Activated T-cell treated with anti-CD3 and anti-CD28 coated beads, Interleukin-2, amount 50 U/mL, for 24 hours (primary cell): Measurements from ENCODE around the gene SNRPA.
"Not testable (repeated sequence)": the region's sequence is repeated elsewhere in the genome, so short reads cannot be mapped to it uniquely, and the experiment has no call there.

Experiments
- DNase-seq: peaks from one replicate; pipeline ENCODE4 v3.0.0-alpha.2; 2020
- H3K27ac Mint-ChIP-seq: 2 replicates; pipeline ENCODE4 v1.8.0; 2020; ENCODE audit warnings: mild to moderate bottlenecking, mixed read lengths
- H3K27me3 Mint-ChIP-seq: 2 replicates; pipeline ENCODE4 v1.8.0; 2020; ENCODE audit warnings: mixed read lengths
- H3K36me3 Mint-ChIP-seq: 2 replicates; pipeline ENCODE4 v1.8.0; 2020; ENCODE audit warnings: low read depth, mixed read lengths
- H3K4me1 Mint-ChIP-seq: 2 replicates; pipeline ENCODE4 v1.8.0; 2020; ENCODE audit warnings: low read depth, mixed read lengths
- H3K4me3 Mint-ChIP-seq: 2 replicates; pipeline ENCODE4 v1.8.0; 2020; ENCODE audit warnings: mild to moderate bottlenecking, moderate library complexity, mixed read lengths
- H3K9me3 Mint-ChIP-seq: 2 replicates; pipeline ENCODE4 v1.8.0; 2020; ENCODE audit warnings: mixed read lengths

Gene SNRPA

DNA sequence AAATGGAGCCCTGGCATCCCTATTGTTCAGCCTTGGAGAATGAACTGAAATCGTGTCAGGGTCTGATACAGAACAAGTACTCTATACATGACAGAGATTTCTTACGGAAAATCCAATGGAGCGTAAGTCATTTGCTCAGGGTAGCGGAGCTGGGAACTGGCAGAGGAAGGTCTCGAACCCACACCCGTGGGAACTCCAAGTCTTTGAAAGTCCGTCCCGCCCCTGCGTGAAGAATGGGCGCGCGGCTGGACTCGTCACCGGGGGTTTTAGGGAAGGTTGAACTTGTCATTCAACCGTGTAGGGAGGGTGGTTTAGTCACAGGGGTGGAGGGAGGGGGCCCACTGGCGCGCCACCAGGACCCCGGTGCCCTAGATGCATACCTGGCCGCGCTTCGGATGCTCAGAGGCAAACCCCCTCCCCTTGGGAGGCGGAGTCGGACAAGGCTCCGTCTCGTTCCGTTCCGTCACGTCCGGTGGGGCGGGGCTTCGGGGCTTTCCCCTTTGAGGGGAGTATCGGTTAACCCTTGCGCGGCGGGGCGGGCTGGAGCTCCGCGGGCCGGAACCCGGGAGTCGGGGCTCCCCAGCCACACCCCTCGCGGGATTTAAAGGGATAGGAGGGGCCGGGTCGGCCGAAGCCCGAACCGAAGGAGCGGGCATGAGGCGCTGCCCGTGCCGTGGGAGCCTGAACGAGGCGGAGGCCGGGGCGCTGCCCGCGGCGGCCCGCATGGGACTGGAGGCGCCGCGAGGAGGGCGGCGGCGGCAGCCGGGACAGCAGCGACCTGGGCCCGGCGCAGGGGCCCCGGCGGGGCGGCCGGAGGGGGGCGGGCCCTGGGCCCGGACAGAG is 34.3 kb upstream of the SNRPA start, which contains the start of the genes COQ8B and ITPKC:
COQ8B (minus strand) TSS at position 405 of the 843 bp plus-strand sequence. CDS start 2,254 bp downstream, outside the sequence.
ITPKC (plus strand) TSS at position 631 of the 843 bp plus-strand sequence; CDS start at position 655, 24 bp downstream.
- H3K36me3 Mint-ChIP-seq: peaks cover 25% of the 10 kb centered on the region
- H3K27ac Mint-ChIP-seq: peak within 1 kb of the TSS; percentile 99
- DNase-seq: peak; percentile 100
- no peaks in the 10 kb centered on the region for H3K9me3 Mint-ChIP-seq
- peaks cover 71% of the 10 kb centered on the region for H3K4me1 Mint-ChIP-seq
- no peaks in the 10 kb centered on the region for H3K27me3 Mint-ChIP-seq
- peak within 1 kb of the TSS; percentile 90 for H3K4me3 Mint-ChIP-seq

- H3K4me3 Mint-ChIP-seq: peak overlapping the region; percentile 83
- peaks cover 77% of the 10 kb centered on the region for H3K4me1 Mint-ChIP-seq
- H3K9me3 Mint-ChIP-seq: no peaks in the 10 kb centered on the region
- peaks cover 30% of the 10 kb centered on the region for H3K36me3 Mint-ChIP-seq
- H3K27me3 Mint-ChIP-seq: no peaks in the 10 kb centered on the region
- H3K27ac Mint-ChIP-seq: peak overlapping the region; percentile 79
- no peak for DNase-seq
These were observed 33.6 kb upstream of the SNRPA start for GRCh38 chr19:40717325-40717879.

DNA sequence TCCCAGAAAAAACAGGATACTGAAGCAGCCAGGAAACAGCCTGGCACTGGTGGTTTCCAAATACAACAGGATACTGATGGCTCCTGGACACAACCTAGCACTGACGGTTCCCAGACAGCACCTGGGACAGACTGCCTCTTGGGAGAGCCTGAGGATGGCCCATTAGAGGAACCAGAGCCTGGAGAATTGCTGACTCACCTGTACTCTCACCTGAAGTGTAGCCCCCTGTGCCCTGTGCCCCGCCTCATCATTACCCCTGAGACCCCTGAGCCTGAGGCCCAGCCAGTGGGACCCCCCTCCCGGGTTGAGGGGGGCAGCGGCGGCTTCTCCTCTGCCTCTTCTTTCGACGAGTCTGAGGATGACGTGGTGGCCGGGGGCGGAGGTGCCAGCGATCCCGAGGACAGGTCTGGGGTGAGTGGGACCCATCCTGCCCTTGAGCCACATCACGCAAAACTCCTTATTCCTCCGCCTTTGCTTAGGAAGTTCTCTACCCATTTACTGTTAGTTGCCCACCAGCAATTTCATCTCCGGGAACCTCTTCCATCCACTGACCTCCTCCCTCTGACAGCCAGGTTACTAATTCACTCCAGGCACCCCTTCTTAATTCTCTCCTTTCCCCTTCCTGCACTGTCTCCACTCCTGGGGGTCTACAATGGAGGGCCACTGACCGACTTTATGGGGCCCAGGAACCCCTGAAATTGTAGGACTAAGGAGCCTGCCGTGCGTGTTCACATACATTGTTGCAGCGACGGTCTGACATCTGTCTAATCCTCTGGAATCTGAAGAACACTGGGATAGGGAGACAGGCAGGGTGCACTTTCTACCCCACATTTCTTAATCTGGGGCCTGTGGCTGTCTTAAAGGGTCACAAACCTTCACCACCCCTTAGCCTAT is 32.9 kb upstream of the SNRPA start:
- no peak for DNase-seq
- peaks cover 30% of the 10 kb centered on the region for H3K36me3 Mint-ChIP-seq
- no peaks in the 10 kb centered on the region for H3K9me3 Mint-ChIP-seq
- peaks cover 77% of the 10 kb centered on the region for H3K4me1 Mint-ChIP-seq
- peak overlapping the region; percentile 83 for H3K4me3 Mint-ChIP-seq
- peak overlapping the region; percentile 81 for H3K27ac Mint-ChIP-seq
- H3K27me3 Mint-ChIP-seq: no peaks in the 10 kb centered on the region

DNA sequence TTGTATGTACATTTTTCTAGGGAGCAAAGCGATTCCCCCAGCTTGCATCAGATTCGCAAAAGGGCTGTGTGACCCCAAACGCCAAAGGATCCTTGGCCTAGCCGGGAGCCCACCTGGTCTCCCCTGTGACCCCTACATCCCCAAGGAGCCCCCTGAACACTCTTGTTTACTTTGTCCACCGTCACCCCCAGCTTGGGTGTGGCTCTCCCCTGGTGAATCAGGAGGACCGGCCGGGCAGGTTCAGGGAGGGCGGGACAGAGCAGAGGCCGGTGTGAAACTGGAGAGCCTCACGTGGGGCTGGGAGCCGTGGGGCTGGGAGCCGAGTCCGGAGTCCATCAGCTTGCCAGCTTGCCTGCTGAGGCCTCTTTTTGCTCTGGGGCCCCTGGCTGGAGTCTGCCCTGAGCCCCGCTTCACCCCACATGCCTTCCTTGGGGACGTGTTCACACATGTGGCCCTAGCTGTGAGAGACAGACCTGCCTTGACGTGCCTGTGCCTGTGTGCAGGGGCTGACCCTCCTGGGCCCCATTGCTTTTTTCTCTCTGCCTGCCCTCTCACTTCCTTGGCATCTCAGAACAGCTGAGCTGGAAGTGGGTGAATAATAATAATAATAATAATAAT is 32.1 kb upstream of the SNRPA start:
- Mint-ChIP-seq H3K4me3 (peak overlapping the region; percentile 83), H3K4me1 (peaks cover 77% of the 10 kb centered on the region), H3K27me3 (no peaks in the 10 kb centered on the region), H3K9me3 (no peaks in the 10 kb centered on the region), H3K27ac (peak overlapping the region; percentile 81), H3K36me3 (peaks cover 34% of the 10 kb centered on the region)
- peak; percentile 39 for DNase-seq

GRCh38 chr19:40719414-40719894 is 31.5 kb upstream of the SNRPA start:
- H3K27ac Mint-ChIP-seq: no peak overlapping the region
- no peak for DNase-seq
- no peaks in the 10 kb centered on the region for H3K9me3 Mint-ChIP-seq
- H3K4me1 Mint-ChIP-seq: peaks cover 77% of the 10 kb centered on the region
- no peaks in the 10 kb centered on the region for H3K27me3 Mint-ChIP-seq
- peaks cover 37% of the 10 kb centered on the region for H3K36me3 Mint-ChIP-seq
- peak overlapping the region; percentile 83 for H3K4me3 Mint-ChIP-seq

- H3K4me3 Mint-ChIP-seq: peak overlapping the region; percentile 83
- no peaks in the 10 kb centered on the region for H3K9me3 Mint-ChIP-seq
- no peak overlapping the region for H3K27ac Mint-ChIP-seq
- H3K4me1 Mint-ChIP-seq: peaks cover 72% of the 10 kb centered on the region
- H3K36me3 Mint-ChIP-seq: peaks cover 50% of the 10 kb centered on the region
- no peak for DNase-seq
- H3K27me3 Mint-ChIP-seq: no peaks in the 10 kb centered on the region
These were observed 29.9 kb upstream of the SNRPA start for GRCh38 chr19:40721140-40721486.

- no peak overlapping the region for H3K4me3 Mint-ChIP-seq
- DNase-seq: no peak
- no peaks in the 10 kb centered on the region for H3K27me3 Mint-ChIP-seq
- no peaks in the 10 kb centered on the region for H3K9me3 Mint-ChIP-seq
- peaks cover 67% of the 10 kb centered on the region for H3K4me1 Mint-ChIP-seq
- H3K36me3 Mint-ChIP-seq: peaks cover 54% of the 10 kb centered on the region
- H3K27ac Mint-ChIP-seq: no peak overlapping the region
These were observed 28.9 kb upstream of the SNRPA start for GRCh38 chr19:40721936-40722661.

- H3K36me3 Mint-ChIP-seq: peaks cover 65% of the 10 kb centered on the region
- peak overlapping the region; percentile 79 for H3K27ac Mint-ChIP-seq
- no peaks in the 10 kb centered on the region for H3K27me3 Mint-ChIP-seq
- no peak for DNase-seq
- H3K4me1 Mint-ChIP-seq: peaks cover 56% of the 10 kb centered on the region
- no peak overlapping the region for H3K4me3 Mint-ChIP-seq
- no peaks in the 10 kb centered on the region for H3K9me3 Mint-ChIP-seq
These were observed 27.2 kb upstream of the SNRPA start for GRCh38 chr19:40723661-40724254.

- Mint-ChIP-seq H3K4me1 (peaks cover 52% of the 10 kb centered on the region), H3K27ac (peak overlapping the region; percentile 79), H3K4me3 (no peak overlapping the region), H3K36me3 (peaks cover 69% of the 10 kb centered on the region), H3K9me3 (no peaks in the 10 kb centered on the region), H3K27me3 (no peaks in the 10 kb centered on the region)
- no peak for DNase-seq
These were observed 26.7 kb upstream of the SNRPA start for GRCh38 chr19:40724315-40724714.

GRCh38 chr19:40724855-40725254 is 26.1 kb upstream of the SNRPA start:
- Mint-ChIP-seq H3K4me3 (no peak overlapping the region), H3K36me3 (peaks cover 71% of the 10 kb centered on the region), H3K4me1 (peaks cover 47% of the 10 kb centered on the region), H3K27ac (peak overlapping the region; percentile 79), H3K27me3 (no peaks in the 10 kb centered on the region), H3K9me3 (no peaks in the 10 kb centered on the region)
- DNase-seq: no peak

- Mint-ChIP-seq H3K27ac (no peak overlapping the region), H3K36me3 (peaks cover 76% of the 10 kb centered on the region), H3K27me3 (no peaks in the 10 kb centered on the region), H3K9me3 (no peaks in the 10 kb centered on the region), H3K4me3 (no peak overlapping the region), H3K4me1 (peaks cover 33% of the 10 kb centered on the region)
- DNase-seq: no peak
These were observed 24.7 kb upstream of the SNRPA start for GRCh38 chr19:40726279-40726678.

GRCh38 chr19:40730065-40730464 is 20.9 kb upstream of the SNRPA start:
- H3K4me3 Mint-ChIP-seq, H3K27me3 Mint-ChIP-seq, H3K27ac Mint-ChIP-seq, H3K4me1 Mint-ChIP-seq, H3K9me3 Mint-ChIP-seq, DNase-seq: not testable (repeated sequence)
- peaks cover 83% of the 10 kb centered on the region for H3K36me3 Mint-ChIP-seq

DNA sequence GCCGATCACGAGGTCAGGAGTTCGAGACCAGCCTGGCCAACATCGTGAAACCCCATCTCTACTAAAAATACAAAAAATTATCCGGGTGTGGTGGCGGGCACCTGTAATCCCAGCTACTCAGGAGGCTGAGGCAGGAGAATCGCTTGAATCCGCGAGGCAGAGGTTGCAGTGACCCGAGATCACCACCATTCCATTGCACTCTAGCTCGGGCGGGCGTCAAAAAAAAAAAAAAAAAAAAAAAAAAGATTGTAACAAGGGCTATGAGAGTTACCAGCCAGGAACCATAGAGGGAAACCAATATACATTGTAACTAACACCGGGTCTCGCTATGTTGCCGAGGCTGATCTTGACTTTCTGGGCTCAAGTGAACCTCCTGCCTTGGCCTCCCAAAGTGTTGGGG is 18.7 kb upstream of the SNRPA start:
- peaks cover 85% of the 10 kb centered on the region for H3K36me3 Mint-ChIP-seq

More for the DNA sequence above, 18.7 kb upstream of the SNRPA start:
- DNase-seq, H3K27ac Mint-ChIP-seq, H3K4me3 Mint-ChIP-seq, H3K27me3 Mint-ChIP-seq, H3K9me3 Mint-ChIP-seq, H3K4me1 Mint-ChIP-seq: not testable (repeated sequence)
